Kasumi-1 (cell line): ENCODE measurements around the gene GGTLC2.

Experiments
- DNase-seq, 2 experiments: peaks; one replicate each; lab custom pipeline; 2025; lab: John Stamatoyannopoulos, UW

The GGTLC2 gene

DNA sequence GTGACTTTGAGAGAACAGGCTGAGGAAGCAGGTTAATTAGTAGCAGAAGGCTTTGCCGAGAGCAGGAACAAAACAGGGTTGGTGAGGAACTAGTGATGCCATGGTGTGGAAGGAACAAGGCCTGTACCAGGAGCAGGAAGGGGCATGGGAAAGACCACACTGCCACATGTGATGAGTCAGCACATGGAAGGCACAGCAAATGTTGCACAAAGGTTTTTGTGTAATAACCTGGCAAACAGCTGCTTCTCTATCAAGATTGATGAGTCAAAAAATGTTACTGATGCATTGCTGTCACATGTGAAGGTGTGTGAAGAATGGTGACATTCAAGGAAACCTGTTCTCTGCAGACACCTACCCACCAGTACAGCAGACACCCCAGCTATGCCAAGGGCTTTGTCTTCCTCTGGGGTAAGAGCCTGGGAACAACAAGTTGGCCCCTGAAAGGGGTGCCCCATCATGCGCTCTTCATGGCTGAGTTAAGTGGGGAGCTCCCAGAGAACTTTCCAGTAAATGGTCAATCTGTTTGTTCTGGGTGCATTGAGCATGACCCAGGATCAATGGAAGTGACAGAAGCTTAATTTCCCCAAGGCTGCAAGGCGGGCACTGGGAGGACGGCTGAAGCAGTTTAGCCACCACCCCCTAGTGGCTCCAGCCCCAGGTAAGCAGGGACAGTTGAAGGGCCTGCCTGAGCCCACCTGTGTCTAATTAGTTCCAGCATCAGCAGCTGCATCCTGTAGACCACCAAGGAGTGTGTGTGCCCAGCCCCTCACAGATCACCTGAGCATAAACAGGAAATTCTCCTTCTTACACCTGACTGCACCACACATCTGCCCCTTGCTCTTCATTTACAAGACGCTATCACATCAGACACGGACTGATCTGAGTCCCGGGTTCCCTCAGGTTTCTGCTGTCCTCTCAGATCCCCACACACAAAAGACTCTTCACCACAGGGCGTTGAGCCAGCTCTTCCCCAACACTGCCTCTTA is 47.6 kb downstream of the GGTLC2 start:
- no peak for DNase-seq

DNA sequence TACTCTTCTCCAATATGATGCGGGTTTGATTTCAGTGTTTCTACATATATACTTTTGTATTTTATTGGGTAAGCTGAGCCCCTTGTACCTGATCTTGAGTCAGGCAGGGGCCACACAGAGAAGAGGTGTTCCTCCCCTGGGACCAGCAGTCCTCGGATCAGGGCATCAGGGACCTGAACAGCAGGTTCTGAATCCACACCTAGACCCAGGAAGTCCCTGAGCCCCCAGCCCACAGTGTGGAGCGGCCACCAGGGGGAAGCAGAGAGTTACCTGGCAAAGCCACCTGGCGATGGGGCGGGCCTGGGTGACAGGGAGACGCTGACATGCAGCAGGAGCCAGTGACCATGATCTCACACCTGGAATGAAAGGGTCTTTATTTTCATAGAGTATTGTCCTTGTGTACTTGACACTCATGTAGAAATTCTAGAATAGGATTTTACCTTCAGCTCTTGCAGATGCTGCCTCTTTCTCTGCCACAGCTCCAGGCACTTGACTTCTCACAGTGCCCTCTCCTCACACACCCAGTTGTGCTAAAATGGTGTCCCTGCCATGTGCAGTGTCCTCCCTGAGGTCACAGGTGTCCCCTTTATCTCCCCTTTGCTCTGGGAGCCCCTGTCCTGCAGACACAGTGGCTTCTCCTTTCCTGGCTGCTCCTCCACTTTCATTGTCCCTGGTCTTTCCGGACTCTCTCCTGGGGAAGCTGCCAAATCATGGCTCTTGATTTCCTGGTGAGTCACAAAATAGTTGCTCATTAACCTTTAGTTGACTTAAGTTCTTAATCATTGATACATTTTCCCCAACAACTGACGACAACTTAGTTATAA is 48.5 kb downstream of the GGTLC2 start:
- no peak for DNase-seq

DNA sequence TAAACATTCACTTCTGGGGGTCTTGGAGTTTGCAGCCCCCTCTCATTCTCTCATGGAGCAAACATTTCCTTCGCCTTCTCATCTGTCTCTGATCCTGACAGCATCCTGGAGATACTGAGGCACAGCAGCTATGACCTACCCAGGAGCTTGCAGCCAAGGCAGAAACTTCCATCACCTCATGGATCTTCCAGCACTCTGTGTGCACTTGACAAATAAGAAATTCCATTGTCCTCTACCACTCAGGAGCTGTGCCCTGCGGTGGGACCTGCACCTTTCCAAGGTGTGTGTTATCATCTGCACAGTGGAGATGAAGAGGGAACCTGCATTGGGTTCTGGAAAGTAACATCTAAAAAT is 49.1 kb downstream of the GGTLC2 start:
- DNase-seq: no peak

DNA sequence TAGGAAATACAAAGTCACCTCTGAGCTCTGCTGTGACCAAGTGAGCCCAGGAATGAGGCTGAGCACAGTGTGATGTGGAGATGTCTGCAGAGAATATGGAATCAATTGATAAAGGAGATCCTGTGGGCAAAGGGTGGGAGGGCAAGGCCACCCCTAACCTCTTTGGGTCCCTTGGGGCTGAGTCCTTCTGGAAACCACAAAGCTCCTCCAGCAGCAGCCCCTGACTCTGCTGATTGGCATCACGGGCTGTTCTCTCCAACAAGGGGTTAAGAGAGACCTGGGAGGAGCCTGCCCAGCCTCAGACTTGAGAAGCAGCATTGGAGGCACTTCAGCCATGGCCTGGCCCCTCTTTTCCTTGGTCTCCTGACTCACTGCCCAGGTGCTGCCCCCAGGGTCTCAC is 49.7 kb downstream of the GGTLC2 start:
- DNase-seq: no peak

DNA sequence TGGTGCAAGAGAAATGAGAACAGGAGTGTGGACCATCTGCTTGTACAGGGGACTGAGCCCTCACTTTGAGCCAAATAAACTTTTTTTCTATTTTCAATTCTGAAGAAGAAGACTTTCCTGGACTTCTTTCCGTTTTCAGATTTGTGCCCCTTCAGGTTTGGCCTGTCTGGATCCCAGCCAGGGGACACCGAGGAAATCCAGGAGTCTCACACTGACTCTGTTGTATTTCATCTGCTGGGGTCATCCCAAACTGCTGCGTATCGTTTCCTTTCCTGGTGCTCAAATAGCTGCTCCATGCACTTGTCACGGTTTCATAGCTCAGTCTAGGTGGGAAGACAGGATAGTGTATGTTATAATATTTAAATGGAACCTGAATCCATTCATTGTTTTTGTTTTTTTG is 51.7 kb downstream of the GGTLC2 start:
- no peak for DNase-seq
